Hippocampal formation (tissue), 2 donors: ENCODE results near the gene CTSW.

Source experiments
- DNase-seq, 2 donors: peaks; one replicate each; lab custom pipeline; 2025; lab: John Stamatoyannopoulos, UW

Gene CTSW

DNA sequence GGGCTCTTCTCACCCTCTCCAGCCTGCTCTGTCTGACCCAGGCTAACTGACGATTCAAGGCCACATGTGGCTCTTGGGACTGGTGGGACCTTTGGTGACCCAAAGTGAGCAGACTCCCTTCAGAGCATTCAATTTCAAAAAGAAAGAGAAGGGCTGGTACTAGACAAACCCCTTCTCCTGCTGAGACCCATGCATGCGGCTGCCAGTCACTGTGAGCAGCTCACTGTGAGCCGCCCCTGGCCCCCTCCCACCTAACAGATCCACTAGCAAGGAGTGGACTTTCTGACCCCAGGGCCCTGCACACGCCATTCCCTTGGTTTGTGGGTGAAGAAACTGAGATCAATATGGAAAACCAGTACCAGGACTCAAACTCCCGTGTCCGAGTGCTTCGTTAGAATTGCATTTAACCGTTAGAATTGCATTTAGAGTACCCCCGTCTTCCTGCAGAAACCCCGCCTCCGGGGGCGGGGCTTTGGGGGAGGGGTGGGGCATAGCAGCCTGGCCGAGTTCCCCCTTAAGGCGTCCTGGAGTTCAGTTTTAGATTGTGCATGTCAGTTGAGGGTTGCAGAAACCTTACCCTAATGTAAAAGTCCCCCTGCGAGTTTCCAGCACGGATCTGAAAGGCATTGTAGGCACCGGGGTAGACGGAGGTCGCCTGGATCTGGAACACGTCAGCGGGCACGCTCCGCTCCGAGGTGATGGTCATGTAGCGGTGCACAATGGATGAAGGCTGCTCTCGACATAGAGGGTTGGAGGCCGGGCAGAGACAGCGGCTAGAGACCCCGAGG, 12.2 kb upstream of the CTSW start:
- no peak for DNase-seq

DNA sequence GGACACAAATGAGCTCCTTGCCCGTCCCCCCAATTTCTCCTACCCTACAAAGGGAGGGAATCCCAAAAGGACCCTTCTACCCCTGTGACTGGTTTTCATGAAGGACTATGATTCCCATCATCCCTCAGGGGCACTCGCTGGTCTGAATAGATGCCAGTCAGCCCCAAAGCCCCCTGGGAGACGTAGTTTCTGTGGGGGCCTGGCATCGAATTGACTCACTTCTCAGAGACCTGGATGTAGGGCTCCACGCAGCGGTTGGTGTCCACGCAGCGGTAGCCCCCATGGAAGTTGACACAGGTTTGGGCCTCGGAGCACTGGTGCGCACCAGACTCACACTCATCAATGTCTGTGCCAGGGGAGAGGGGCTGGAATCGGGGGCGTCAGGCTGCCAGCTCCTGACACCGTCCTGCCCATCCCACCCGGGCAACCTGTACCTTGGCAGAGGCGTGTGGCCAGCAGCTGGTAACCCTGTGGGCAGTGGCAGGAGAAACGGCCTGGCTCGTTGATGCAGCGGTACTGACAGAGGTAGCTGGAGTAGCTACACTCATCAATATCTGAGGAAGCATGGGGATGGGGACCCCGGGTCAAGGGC, 11.5 kb upstream of the CTSW start:
- DNase-seq = no peak

DNA sequence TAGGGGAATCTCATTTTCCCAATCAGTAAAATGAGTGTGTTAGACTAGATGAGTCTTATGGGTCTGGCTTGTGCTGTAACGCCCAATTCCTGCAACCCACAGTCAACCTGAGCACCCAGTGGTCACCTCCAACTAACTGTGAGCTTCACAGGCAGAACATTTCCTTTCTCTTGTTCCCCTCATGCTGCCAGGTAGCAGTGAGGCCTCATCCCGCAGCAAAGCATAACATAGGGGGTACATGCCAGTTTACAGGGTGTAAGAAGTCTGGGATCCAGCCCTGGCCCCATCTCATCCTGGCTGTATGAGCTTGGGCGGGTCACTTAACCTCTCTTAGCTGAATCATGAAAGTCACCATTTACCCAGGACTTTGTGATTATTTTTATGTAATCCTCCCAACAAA, 10.7 kb upstream of the CTSW start:
- no peak for DNase-seq

DNA sequence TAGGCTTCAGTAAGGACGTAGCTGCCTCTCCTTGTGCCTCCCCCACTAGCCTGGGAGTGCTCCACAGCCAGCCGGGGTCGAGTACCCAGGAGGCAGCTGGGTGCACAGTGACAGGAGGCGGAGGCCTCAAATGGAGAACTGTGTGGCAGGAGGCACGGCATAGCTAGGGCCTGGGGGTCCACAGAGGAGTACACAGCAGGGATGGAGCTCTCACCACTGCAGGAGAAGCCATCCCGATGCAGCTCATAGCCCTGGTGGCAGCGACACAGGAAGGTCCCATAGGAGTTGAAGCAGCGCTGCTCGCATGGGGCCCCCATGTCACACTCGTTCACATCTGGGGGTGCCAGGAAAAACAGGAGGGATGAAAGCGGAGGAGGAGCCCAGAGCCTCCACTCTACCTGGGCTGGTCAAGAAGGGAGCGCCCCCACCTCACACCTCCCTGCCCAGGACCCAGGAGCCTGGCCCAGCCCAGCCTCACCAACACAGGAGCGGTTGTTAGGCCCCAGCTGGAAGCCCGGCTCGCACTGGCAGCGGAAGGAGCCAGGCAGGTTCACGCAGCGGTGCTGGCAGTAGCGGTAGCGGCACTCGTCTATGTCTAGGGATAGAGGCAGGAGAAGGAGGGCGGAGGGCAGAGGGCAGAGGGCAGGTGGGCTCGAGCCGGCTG, 9.9 kb upstream of the CTSW start:
- no peak for DNase-seq

DNA sequence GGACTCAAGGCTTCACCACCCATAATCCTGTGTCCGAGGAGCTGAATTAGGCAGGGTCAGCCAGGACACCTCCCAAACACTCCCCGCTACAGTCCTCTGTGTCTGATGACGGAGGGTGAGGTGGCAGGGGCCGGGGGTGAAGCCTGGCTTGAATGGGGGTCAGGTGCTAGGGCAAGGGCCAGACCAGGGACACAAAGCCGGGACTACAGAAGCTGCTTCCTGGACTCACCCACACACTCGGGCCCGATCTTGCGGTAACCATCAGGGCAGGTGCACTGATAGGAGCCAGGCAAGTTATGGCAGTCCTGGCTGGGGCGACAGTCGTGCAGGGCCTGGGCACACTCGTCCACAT, 9.4 kb upstream of the CTSW start:
- no peak for DNase-seq

DNA sequence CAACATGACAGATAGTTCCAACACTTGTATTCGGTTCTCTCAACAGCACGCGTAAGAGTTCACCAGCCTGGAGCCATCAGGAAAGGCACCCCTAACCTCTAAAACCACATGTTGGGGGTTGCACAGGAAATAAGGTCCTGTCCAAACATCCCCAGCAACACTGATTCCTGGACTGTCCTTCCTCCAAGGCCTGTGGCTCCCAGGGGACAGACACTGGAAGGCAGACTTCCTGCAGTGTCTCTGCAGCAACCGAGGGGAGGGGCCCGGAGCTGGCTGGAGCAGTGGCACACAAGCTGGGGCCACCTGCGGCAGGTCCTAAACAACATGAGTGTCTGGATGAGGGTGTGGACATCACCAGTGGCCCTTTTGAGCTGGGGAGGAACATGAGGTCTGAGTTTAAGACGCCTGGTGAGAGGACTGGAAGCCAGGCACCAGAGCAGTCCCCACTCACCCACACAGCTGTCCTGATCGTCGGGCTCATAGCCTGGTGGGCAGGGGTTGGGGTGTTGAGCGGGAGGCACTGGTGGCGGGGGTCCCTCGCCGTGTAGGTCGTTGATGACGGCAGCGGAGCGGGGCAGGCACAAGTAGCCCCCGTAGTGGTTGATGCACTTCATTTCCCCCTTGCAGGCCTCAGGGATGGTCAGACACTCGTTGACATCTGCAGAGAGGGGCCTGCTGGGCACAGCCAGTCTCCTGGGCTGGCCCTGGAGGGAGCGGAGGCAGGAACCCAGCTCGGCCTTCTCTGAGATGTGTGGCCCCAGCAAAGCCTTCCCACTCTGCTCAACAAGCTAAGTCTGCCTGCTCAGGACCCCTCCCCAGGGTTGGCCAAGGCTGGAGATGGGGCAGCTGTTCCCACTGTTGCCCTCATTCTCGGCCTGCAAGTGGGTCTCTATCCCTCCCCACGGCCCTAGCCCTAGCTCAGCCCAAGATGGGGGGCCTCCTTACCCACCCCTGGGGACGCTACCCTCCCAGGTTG, 8.6 kb upstream of the CTSW start:
- no peak for DNase-seq

DNA sequence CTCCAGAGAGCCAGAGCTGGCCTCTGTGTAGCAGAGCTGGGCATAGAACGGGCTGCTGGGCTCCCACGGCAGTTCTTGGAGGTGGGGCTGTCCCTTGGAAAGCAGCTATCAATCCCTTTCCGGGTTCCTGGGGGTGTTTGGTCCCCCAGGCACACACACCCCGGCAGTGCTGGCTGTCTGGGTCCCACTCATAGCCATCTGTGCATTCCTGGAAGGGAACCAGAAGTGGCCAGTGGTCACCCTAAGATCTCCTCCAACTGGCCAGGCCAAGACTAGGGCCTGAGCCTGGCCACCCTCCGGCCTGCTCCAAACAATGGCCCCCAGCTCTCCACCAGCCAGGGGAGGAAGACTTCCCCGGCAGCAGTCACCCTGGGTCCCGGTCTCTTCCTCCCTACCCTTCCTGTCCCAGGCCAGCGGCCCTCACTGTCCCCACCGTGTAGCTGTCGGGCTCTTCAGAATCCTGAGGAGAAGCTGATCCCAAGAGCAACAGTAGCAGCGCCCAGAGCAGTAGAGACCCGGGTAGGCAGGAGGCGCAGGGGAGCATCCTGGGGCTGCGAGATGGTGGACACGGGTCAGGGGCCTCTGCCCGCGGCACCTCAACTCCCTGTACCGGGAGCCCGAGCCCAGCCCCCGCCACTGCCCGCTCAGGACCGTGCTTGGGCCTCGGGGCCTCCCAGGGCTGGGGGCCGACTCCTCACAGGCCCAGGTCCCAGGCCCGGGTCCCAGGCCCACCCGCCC, 7.7 kb upstream of the CTSW start:
- DNase-seq = no peak

DNA sequence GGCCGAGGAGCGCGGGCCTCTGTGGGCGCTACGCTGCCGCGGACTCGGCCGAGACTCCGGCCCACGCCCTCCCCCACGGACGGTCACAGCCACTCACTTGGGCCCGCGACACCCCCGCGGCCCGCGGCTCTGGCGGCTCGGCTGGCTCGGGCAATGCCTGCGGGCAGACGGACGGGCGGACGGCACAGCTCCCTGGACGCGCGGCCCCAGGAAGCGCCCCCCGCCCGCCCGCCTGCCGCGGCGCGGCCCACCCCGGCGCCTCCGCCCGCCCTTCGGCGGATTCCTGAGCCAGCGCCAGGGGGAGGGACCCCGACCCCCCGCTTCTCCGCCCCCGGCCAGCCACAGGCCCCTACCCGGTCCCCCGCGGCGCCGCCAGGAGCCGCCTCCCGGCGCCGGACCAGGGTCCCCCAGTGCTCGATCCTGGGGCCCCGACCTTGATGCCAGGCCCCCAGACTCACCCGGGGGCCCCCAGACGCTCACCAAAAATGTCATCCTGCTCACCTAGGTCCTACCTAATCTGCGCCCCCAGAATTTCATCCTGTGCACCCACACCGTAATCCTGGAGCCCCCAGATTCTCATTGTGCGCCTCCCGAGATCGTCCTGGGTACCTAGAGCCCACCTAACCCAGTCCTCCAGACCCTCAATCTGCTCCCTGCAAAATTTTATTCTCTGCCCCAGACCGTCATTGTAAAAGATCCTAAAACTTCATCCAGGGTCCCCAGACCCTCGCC, 6.9 kb upstream of the CTSW start, which contains the start of gene EFEMP2:
EFEMP2 (minus strand) TSS at position 215 of the 732 bp plus-strand sequence. CDS start 446 bp downstream, outside the sequence.
- DNase-seq = no peak

DNA sequence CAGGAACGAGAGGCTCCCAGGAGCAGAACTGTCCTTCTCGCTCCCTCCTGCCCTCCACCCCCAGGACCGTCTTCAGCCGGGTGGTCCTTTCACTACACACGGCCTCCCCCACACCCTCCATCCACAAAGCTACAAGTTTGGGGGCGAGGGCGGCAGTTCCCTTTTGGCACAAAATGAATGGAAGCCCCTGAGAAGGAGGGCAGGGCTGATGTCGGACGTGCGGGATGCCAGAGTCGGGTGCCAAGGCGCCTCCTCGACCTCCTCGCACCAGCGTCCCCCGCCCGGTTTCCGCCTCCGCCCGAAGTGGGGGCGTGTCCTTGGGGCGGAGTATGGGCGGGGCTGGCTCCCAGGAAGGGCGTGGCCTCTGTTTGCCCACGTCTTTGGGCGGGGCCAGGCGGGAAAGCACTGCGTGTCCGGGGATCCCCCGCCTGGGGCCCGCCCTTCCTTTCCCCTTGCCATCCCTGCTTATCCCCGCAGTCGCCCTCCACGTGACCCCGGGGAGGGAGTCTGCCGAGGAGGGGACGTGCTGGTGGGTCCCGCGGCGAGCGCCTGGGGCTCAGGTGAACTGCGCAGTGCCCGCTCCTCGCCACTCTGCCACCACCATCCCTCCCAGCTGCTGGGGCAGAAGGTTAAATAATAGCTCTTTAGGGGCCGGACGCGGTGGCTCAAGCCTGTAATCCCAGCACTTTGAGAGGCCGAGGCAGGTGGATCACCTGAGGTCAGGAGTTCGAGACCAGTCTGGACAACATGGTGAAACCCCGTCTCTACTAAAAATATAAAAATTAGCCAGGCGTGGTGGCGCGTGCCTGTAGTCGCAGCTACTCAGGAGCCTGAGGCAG, 6.1 kb upstream of the CTSW start:
- DNase-seq = peak; percentile 76 to 88

DNA sequence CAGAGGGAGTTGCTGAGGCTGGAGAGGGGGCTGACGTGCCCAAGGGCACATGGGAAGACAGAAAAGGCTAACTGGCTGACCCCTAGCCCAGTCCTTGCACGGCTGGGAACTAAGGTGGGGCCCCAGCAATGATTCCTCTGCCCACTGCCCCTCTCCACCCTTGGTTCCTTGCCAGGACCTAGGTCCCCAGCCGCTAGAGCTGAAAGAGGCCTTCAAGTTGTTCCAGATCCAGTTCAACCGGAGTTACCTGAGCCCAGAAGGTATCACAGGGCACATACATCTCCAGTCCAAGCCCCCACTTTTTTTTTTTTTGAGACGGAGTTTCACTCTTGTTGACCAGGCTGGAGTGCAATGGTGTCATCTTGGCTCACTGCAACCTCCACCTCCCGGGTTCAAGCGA, 390 bp downstream of the CTSW start:
- no peak for DNase-seq

DNA sequence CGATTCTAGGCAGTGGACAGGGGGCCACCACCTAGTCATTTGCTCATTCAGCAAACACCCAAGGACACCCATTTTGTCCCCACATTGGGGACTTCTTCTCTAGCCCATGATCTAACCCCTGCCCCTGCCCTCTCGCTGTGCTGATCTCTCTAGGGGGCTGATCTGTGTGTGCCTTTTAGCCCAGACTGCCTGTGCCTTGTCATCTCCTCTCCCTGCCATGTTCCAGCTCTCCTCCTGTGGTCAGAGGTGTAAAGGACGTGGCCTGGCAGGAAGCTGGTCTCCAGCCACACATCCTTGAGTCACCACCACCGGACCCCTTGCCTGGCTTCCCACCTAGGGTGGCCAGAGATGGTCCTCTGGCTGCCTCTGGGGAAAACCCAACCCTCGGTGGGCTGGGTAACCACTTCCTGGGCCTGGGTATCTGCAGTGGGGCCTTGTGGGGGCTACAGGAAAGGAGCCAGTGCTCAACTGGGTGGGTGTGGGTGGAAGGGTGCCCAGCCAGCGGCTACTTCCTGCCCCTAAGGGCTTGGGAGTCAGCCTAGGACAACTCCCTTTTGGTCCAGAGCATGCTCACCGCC, 1.3 kb downstream of the CTSW start:
- DNase-seq = no peak

DNA sequence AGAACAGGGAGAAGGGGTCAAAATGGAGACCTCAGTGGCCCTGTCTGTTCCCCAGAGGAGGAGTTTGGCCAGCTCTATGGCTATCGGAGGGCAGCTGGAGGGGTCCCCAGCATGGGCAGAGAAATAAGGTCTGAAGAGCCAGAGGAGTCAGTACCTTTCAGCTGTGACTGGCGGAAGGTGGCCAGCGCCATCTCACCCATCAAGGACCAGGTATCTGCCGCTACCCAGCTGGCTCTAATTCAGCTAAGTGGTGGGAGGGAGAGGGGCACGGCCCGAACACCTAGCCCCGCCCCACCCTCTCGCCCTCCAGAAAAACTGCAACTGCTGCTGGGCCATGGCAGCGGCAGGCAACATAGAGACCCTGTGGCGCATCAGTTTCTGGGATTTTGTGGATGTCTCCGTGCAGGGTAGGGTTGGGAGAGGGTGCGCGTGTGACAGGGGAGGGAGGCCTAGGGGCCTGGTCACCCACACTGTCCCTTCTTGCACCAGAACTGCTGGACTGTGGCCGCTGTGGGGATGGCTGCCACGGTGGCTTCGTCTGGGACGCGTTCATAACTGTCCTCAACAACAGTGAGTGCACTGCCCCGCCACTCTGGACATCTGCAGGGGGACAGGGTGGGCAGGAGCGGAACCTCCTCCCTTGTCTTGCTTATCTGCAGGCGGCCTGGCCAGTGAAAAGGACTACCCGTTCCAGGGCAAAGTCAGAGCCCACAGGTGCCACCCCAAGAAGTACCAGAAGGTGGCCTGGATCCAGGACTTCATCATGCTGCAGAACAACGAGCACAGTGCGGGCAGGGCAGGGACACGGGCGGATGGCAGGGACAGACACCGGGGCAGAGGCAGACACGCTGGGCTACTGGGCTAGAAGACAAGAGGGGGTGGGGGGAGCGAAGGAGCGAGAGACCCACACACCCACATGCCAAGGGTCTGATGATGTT, 2.8 kb downstream of the CTSW start:
- DNase-seq = no peak

DNA sequence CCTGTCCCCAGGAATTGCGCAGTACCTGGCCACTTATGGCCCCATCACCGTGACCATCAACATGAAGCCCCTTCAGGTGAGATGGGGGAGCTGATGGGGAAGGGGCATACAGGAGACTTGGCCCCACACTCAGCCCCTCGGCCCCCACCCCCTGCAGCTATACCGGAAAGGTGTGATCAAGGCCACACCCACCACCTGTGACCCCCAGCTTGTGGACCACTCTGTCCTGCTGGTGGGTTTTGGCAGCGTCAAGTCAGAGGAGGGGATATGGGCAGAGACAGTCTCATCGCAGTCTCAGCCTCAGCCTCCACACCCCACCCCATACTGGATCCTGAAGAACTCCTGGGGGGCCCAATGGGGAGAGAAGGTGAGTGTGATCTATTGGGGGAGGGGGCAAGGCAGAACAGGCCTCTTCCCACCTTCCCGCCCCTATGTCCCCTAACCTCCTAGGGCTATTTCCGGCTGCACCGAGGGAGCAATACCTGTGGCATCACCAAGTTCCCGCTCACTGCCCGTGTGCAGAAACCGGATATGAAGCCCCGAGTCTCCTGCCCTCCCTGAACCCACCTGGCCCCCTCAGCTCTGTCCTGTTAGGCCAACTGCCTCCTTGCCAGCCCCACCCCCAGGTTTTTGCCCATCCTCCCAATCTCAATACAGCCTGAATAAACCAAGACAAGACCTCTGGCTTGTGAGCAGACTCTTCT, 3.6 kb downstream of the CTSW start:
- no peak for DNase-seq

DNA sequence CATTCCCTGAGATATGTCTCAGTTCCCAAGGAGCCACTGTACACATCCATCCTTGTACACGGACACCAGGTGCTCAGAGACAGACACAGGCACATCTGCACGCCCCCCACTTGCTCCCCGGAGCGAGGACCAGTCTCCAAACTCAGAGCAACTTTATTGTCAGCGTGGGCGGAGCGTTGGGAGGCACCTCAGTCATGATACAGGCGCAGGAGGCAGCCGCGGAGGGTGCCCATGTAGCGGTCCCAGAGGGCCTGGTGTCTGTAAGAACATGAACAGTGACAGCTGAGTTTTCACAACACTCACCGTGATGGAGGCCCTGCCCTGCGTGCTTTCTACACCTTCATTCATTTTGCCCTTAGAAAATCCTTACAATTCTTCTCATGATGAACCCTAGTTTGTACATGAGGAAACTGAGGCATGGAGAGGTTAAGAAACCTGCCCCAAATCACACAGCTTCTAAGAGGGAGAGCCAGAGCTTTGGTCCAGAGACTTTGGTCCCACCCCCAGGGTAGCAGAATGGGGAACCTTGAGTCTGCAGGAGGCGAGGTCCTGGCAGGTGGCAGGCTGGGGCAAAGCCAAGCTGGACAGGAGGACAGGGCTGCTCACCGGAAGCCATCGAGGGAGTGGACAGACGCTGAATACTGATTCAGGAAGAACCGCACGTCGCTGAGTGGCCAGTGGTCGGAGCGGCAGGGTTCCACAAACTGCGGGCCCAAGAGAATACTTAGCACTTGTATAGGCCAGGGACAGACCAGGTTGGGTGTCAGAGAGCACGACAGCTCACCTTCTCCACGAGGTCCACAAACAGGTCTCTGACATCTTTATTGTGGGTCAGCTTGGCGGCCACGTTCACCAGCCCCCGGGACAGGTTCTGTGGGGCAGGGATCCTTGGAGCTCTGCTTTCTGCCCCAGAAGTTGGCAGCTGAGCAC, 4.4 kb downstream of the CTSW start:
- no peak for DNase-seq

DNA sequence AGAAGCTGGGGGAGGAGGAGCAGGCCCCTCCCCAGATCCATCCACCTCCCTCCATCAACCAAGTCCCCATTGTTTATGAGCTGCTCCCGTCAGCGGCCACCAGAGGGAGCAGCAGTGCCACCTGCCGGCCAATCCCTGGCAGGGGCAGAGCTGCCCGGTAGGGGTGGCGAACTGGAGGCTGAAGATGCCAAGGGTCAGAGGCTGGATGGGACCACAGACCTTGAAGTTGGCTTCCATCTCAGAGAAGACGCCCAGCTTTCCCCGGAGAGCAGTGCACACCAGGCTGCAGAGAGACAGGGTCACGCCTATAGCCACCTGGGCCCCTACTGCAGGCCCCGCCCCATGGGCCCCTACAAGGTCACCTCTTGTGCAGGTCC, 5.1 kb downstream of the CTSW start:
- DNase-seq = peak; percentile 47 to 70

DNA sequence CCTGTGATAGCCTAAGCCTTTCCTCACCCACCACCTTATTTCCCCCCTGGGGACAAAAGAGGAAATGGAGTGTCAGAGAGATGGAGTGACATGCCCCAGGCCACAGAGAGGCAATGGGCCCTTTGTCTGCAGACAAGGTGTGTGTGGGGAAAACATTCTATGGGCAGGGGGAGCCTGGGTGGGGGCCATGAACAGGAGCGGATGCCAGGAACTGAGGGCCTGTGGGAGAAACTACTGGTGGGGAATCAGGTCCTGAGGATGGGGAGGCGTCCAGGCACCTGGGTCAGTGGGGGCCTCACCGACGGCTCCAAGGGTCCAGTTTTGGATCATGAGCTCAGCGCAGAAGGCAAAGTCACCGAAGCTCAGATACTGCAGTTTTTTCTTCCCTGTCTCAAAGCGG, 5.6 kb downstream of the CTSW start:
- no peak for DNase-seq
